Ascending aorta (tissue), 2 donors: Measurements from ENCODE around the gene RNF224. TPM values are rescaled to one million over a fixed set of nuclear protein-coding genes. Genes with fewer than 3 reads are reported as not detected.

Experiments
- DNase-seq, 2 donors: peaks; one replicate each; pipeline ENCODE4 v3.0.0-alpha.2; 2019; ENCODE audit warnings: low spot score in 2 of 2
- H3K27ac ChIP-seq, 2 donors: fragments of 200-600 bp; sonication (generic); one replicate each; pipeline ENCODE4 v1.5.1; 2016 to 2017; ENCODE audit warnings: mild to moderate bottlenecking in 1 of 2
- H3K27me3 ChIP-seq: fragments of 200-600 bp; sonication (generic); one replicate; pipeline ENCODE4 v1.5.1; 2017
- H3K36me3 ChIP-seq, 2 donors: fragments of 200-600 bp; sonication (generic); one replicate each; pipeline ENCODE4 v1.5.1; 2016
- H3K4me1 ChIP-seq, 2 donors: fragments of 200-600 bp; sonication (generic); one replicate each; pipeline ENCODE4 v1.5.1; 2016 to 2017; ENCODE audit warnings: mild to moderate bottlenecking in 1 of 2
- H3K4me3 ChIP-seq, 2 donors: fragments of 200-600 bp; sonication (generic); one replicate each; pipeline ENCODE4 v1.5.1; 2016 to 2017; ENCODE audit warnings: mild to moderate bottlenecking in 1 of 2
- H3K9me3 ChIP-seq, 2 donors: fragments of 200-600 bp; sonication (generic); one replicate each; pipeline ENCODE4 v1.5.1; 2016
- intact Hi-C: fragments of 100-400 bp; cut with DNase I; formaldehyde crosslinking; loops from one replicate; pipeline ENCODE4 v1.15.1; 2023
- total RNA-seq: library from RNA; depleted of rRNA; stranded (reverse); fragments of >200 nt; gene quantifications from one replicate; pipeline ENCODE4 v1.1.0, GENCODE V29; 2016
- TF ChIP-seq, protein P1 (sequence below), 3 experiments: fragments of 200-600 bp in 2 of 3; fragments of 450-650 bp in 1 of 3; sonication (generic) in 2 of 3; IDR thresholded peaks; one replicate each; pipeline ENCODE4 v1.5.1; 2016 to 2019; ENCODE audit warnings: antibody characterized with exemption in 3 of 3, mild to moderate bottlenecking in 1 of 3, moderate library complexity in 1 of 3

RNF224 gene
- total RNA-seq, 1 donor from 2014 or later = not detected

DNA sequence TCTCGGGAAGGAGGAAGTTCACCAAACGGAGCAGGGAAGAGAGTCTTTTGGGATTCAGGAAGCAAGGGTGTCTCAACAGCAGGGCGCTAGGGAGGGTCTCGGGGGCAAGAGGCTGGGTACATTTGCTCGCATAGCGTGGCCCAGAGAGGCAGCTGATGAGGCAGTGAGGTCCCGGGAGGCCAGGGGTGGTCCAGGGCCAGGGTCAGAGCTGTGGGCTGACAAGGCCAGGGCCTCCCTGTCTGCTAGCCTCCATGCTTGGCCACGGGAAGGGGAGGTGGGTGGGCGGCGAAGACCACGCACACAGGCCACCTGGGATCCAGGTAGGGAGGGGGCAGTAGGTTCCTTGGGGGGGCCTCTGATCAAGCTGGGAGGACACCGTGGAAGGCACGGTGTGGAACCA lies 15.8 kb upstream of the RNF224 start:
- no peak overlapping the region for H3K4me3 ChIP-seq
- intact Hi-C loops = no loop called here
- H3K9me3 ChIP-seq = no peaks in the 10 kb centered on the region
- no peaks in the 10 kb centered on the region for H3K36me3 ChIP-seq
- H3K4me1 ChIP-seq = peaks cover under 1 to 4% of the 10 kb centered on the region in 2 donors
- no peaks in the 10 kb centered on the region for H3K27me3 ChIP-seq
- TF ChIP-seq, protein P1, sequence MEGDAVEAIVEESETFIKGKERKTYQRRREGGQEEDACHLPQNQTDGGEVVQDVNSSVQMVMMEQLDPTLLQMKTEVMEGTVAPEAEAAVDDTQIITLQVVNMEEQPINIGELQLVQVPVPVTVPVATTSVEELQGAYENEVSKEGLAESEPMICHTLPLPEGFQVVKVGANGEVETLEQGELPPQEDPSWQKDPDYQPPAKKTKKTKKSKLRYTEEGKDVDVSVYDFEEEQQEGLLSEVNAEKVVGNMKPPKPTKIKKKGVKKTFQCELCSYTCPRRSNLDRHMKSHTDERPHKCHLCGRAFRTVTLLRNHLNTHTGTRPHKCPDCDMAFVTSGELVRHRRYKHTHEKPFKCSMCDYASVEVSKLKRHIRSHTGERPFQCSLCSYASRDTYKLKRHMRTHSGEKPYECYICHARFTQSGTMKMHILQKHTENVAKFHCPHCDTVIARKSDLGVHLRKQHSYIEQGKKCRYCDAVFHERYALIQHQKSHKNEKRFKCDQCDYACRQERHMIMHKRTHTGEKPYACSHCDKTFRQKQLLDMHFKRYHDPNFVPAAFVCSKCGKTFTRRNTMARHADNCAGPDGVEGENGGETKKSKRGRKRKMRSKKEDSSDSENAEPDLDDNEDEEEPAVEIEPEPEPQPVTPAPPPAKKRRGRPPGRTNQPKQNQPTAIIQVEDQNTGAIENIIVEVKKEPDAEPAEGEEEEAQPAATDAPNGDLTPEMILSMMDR (IDR thresholded peaks at IDR 0.05) = no peak
- no peak for DNase-seq
- H3K27ac ChIP-seq = no peak overlapping the region

DNA sequence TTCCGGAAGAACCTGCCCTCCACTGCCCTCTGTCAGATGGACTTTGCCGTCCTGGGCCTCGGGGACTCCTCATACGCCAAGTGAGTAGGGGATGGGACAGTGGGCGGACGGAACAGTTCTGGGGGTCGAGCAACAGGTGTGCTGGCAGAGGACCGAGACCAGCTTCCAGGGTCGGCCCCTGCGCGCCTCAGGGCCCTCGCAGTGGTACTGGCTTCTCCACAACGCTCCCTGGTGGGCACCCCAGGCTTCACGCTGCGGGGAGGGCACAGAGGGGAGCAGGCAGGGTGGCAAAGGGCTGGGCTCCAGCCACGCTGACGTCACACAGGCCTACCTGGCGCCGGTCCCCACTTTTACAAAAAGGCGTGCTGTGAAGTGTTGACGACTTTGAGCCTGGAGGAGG lies 14.8 kb upstream of the RNF224 start:
- no peaks in the 10 kb centered on the region for H3K27me3 ChIP-seq
- TF ChIP-seq, protein P1 (IDR thresholded peaks at IDR 0.05) = no peak
- H3K36me3 ChIP-seq = no peaks in the 10 kb centered on the region
- H3K27ac ChIP-seq = no peak overlapping the region
- DNase-seq = no peak
- intact Hi-C loops = no loop called here
- no peaks in the 10 kb centered on the region for H3K4me1 ChIP-seq
- no peak overlapping the region for H3K4me3 ChIP-seq
- no peaks in the 10 kb centered on the region for H3K9me3 ChIP-seq

DNA sequence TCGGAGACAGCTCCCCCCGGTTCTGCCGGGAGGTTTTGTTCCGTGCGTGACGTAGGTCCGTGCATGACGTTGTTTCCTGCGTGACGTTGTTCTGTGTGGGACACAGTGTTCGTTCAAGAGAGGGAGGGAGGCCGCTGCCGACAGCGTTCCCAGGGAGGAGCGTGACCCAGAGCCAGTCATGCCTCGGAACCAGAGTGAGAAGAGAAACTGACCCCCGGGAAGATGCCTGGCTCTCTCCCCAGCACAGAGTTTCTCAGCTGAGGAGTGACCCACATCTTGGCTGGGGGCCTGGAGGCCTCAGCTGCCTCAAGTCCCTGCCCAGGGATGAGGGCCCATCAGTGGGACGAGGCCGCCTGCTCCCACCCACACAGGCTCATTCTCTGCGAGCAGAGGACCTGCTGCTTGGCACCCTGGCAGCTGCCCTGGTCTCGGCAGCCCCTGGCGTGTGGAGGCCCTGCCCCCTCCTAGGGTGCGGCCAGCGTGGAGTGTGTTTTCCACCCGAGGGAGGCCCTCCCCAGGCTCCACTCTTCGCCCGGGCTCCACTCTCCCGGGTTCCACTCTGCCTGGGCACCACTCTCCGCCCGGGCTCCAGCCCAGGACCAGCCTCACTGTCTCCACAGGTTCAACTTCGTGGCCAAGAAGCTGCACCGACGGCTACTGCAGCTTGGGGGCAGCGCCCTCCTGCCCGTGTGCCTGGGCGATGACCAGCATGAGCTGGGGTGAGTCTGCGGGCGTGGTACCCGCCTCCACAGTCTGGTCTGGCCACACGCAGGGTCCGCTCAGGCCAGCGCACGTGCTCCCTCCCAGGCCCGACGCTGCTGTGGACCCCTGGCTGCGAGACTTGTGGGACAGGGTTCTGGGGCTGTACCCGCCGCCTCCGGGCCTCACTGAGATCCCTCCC lies 13.9 kb upstream of the RNF224 start:
- Histone ChIP-seq H3K27ac (no peak overlapping the region), H3K4me1 (no peaks in the 10 kb centered on the region), H3K4me3 (no peak overlapping the region), H3K36me3 (no peaks in the 10 kb centered on the region), H3K27me3 (no peaks in the 10 kb centered on the region), H3K9me3 (no peaks in the 10 kb centered on the region)
- DNase-seq = no peak
- intact Hi-C loops = no loop called here
- TF ChIP-seq, protein P1 (IDR thresholded peaks at IDR 0.05) = no peak

DNA sequence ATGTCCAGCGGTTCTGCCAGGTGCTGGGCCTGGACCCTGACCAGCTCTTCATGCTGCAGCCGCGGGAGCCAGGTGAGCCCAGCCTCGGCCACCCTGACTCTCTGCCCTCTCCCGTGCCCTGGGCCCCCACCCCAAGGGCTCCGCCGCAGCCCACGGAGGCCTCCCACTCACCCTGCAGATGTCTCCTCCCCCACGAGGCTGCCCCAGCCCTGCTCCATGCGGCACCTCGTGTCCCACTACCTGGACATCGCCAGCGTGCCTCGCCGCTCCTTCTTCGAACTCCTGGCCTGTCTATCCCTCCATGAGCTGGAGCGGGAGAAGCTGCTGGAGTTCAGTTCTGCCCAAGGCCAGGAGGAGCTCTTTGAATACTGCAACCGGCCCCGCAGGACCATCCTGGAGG lies 12.7 kb upstream of the RNF224 start:
- no peak for DNase-seq
- H3K27ac ChIP-seq = no peak overlapping the region
- intact Hi-C loops = no loop called here
- H3K36me3 ChIP-seq = no peaks in the 10 kb centered on the region
- no peaks in the 10 kb centered on the region for H3K9me3 ChIP-seq
- H3K4me3 ChIP-seq = no peak overlapping the region
- no peaks in the 10 kb centered on the region for H3K4me1 ChIP-seq
- TF ChIP-seq, protein P1 (IDR thresholded peaks at IDR 0.05) = no peak
- H3K27me3 ChIP-seq = no peaks in the 10 kb centered on the region

DNA sequence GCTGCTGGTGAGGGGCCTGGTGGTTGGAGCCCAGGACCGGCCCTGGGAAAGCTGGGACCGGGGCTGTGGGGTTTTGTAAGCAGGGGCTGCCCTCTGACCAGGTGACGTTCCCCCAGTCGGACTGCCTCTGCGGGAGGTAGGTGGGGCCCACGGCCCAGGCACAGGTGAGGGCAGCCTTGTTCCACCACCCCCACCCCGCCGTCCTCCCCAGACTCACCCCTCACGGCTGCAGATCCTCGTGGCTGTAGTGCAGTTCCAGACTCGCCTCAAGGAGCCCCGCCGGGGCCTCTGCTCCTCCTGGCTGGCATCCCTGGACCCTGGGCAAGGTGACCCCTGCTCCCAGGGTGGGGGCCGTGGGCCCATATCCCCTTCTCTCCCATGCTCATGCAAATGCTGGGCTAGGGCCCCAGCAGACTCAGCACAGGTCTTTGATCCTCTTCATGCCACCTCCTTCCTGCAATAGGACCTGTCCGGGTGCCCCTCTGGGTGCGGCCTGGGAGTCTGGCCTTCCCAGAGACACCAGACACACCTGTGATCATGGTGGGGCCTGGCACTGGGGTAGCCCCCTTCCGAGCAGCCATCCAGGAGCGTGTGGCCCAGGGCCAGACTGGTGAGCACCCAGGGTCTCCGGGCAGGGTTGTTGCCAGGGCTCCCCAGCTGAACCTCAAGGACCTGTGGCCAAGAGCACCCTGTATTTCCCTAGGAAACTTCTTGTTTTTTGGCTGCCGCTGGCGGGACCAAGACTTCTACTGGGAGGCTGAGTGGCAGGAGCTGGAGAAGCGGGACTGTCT lies 11.9 kb upstream of the RNF224 start:
- no peak overlapping the region for H3K4me3 ChIP-seq
- TF ChIP-seq, protein P1 (IDR thresholded peaks at IDR 0.05) = no peak
- DNase-seq = no peak
- intact Hi-C loops = no loop called here
- H3K36me3 ChIP-seq = no peaks in the 10 kb centered on the region
- no peaks in the 10 kb centered on the region for H3K4me1 ChIP-seq
- no peaks in the 10 kb centered on the region for H3K27me3 ChIP-seq
- no peaks in the 10 kb centered on the region for H3K9me3 ChIP-seq
- no peak overlapping the region for H3K27ac ChIP-seq
